Bronchial epithelial cell (primary cell): ENCODE data around the gene LAIR2. TPM values are rescaled to one million over a fixed set of nuclear protein-coding genes. Genes with fewer than 3 reads are reported as not detected.

Source experiments
- DNase-seq: peaks from one replicate; pipeline ENCODE4 v3.0.0-alpha.2; 2010; ENCODE audit warnings: low read depth
- FAIRE-seq: peaks from 2 replicates; lab custom pipeline; 2011; peaks lifted over from hg19 to GRCh38; lab: Jason Lieb, UNC
- H3K27me3 ChIP-seq: 2 replicates; pipeline ENCODE4 v1.5.1; 2011; ENCODE audit warnings: low read length; ENCODE audit not compliant: control insufficient read depth, insufficient read depth
- H3K36me3 ChIP-seq: 2 replicates; pipeline ENCODE4 v1.5.1; 2011; ENCODE audit warnings: low read length; ENCODE audit not compliant: control insufficient read depth, insufficient read depth
- H3K4me3 ChIP-seq: 2 replicates; pipeline ENCODE4 v1.5.1; 2011; ENCODE audit warnings: mild to moderate bottlenecking, low read depth, low read length, control low read depth
- total RNA-seq: library from RNA; depleted of rRNA; stranded (reverse); fragments of >200 nt; gene quantifications from 2 replicates; pipeline ENCODE4 v1.2.1, GENCODE V29; 2014
- TF ChIP-seq, protein P1 (sequence below): IDR thresholded peaks from 2 replicates; pipeline ENCODE4 v1.5.1; 2011; ENCODE audit warnings: mild to moderate bottlenecking, moderate library complexity, low read length, control low read depth, inconsistent platforms; ENCODE audit not compliant: insufficient read depth, severe bottlenecking

LAIR2 gene
- total RNA-seq, 1 donor from 2014 or later: not detected

DNA sequence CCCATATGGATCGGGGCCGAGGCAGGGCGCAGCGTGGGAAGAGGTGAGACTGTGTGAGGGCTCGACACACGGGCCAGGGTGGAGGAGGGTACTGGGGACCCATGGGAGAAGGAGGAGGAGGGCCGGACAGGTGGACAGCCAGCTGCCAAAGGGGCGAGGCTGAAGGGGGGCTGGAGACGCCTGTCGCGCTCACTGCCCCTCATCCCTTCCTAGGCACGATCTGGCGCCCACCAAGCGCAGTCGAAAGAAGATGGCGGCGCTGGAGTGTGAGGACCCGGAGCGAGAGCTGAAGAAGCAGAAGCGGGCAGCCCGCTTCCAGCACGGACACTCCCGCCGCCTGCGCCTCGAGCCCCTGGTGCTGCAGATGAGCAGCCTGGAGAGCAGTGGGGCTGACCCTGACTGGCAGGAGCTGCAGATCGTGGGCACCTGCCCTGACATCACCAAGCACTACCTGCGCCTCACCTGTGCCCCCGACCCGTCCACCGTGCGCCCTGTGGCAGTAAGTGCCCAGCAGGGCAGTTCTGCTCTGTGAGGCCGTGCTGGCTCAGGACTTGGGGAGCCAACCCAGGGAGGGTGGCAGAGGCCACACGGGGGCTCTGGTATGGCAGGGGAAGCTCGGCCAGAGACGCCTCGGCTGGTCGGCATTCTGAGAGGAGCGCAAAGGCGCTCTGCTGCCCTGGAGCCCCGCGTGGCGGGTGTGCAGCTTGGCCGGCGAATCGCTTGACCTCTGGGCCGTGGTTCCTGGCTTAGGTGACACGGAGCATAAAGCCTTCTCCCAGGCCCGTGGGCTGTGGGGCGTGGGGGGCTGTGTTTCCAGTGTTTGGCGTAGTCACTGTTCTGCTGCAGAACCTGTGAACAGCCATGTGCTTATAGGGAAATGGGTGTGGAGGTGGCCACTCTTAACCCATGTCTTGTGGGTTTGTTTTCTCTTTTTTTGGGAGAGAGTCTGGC lies 45.9 kb upstream of the LAIR2 start:
- peaks cover 54% of the 10 kb centered on the region for H3K36me3 ChIP-seq
- no peaks in the 10 kb centered on the region for H3K27me3 ChIP-seq
- no peak for DNase-seq
- FAIRE-seq: no peak
- TF ChIP-seq, protein P1, sequence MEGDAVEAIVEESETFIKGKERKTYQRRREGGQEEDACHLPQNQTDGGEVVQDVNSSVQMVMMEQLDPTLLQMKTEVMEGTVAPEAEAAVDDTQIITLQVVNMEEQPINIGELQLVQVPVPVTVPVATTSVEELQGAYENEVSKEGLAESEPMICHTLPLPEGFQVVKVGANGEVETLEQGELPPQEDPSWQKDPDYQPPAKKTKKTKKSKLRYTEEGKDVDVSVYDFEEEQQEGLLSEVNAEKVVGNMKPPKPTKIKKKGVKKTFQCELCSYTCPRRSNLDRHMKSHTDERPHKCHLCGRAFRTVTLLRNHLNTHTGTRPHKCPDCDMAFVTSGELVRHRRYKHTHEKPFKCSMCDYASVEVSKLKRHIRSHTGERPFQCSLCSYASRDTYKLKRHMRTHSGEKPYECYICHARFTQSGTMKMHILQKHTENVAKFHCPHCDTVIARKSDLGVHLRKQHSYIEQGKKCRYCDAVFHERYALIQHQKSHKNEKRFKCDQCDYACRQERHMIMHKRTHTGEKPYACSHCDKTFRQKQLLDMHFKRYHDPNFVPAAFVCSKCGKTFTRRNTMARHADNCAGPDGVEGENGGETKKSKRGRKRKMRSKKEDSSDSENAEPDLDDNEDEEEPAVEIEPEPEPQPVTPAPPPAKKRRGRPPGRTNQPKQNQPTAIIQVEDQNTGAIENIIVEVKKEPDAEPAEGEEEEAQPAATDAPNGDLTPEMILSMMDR: no peak
- no peak overlapping the region for H3K4me3 ChIP-seq

DNA sequence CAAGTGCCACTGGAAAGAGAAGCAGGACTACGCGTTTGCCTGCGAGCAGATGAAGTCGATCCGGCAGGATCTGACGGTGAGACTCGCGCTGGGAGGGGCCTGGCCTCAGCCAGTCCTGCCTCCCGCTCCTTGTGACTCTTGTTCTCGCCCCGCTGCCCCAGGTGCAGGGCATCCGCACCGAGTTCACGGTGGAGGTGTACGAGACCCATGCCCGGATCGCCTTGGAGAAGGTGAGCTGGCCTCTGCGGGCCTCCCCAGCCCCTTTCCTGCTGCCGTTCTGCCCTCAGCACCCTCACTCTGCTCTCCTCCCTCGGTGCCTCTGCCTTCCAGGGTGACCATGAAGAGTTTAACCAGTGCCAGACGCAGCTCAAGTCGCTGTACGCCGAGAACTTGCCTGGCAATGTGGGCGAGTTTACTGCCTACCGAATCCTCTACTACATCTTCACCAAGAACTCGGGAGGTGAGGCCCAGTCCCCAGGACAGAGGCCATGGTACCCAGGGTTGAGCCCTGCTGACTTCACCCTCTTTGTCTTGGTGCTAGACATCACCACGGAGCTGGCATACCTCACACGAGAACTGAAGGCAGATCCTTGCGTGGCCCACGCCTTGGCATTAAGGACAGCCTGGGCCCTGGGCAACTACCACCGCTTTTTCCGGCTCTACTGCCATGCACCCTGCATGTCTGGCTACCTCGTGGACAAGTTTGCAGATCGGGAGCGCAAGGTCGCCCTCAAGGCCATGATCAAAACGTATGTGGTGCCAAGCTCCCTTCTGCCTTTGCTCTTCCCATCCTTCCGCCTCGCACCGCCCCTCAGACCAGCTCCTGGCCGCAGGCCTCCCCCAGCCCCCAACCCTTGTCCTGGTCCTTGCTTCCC lies 44.6 kb upstream of the LAIR2 start:
- no peak overlapping the region for H3K4me3 ChIP-seq
- TF ChIP-seq, protein P1: no peak
- no peak for FAIRE-seq
- no peak for DNase-seq
- no peaks in the 10 kb centered on the region for H3K27me3 ChIP-seq
- H3K36me3 ChIP-seq: peaks cover 47% of the 10 kb centered on the region

DNA sequence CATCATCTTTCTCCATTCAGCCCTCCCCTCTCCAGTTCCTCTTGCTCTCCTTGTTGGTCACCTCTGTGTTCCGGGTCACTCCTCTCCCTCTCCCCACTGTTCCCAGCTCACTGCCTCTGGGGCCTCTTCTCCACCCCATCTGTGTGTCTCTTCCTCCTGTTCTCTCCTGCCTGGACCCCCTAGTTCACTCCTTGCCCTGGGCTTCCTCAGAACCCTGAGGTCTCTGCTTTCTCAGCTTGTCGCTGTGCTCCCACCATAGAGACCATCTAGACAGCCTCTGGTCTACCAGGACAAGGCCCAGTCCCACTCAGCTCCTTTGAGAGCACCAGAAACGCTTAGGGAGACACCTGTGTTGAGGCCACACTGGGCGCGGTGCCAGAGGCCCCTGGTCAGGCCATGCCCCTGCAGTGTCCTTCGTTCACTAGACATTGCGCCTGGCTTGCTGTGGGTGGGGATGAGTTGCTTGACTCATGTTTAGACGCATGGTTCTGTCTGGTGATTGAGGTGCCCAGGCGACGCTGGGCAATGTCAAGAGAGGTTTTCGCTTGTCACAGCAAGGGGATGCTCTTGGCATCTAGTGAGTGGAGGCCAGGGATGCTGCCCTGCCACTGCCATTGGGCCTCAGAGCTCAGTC lies 43.9 kb upstream of the LAIR2 start:
- FAIRE-seq: no peak
- Histone ChIP-seq H3K4me3 (no peak overlapping the region), H3K36me3 (peaks cover 45% of the 10 kb centered on the region), H3K27me3 (no peaks in the 10 kb centered on the region)
- DNase-seq: no peak
- TF ChIP-seq, protein P1: no peak

DNA sequence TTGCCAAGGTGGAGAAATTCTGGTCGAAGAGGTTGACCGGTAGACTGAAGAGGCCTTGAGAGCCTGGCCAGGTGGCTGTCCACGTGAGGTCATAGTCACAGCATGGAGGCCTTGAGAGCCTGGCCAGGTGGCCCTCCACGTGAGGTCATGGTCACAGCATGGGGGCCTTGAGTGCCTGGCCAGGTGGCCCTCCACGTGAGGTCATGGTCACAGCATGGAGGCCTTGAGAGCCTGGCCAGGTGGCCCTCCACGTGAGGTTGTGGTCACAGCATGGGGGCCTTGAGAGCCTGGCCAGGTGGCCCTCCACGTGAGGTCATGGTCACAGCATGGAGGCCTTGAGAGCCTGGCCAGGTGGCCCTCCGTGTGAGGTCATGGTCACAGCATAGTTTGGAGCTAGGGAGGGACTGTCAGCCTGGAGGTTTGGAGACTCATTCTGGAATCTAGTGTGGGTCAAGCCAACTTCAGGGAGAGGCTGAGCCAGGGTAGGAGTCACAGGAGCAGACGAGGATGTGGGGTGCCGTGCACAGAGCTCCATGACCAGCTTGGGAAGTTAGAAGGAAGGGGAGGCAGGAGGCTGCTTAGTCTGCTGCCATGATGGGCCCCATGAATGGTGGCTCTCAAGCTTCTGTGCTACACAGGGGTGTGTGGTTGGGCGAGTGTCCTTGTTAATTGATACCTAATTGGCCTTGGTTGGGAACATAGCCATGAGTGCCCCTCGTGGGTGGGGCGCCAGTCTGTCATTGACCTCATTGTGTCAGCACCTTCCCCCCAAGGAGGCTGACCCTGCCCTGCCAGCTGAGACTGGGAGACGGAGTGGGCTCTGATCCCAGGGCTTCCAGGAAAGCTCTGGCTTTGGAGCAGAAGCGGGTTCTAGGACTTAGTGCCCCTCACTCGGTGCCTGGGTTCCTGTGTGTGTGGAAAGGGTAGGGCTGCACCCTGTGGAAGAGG lies 43.1 kb upstream of the LAIR2 start:
- peaks cover 39% of the 10 kb centered on the region for H3K36me3 ChIP-seq
- H3K4me3 ChIP-seq: no peak overlapping the region
- FAIRE-seq: peak; percentile 64
- DNase-seq: no peak
- TF ChIP-seq, protein P1: no peak
- H3K27me3 ChIP-seq: no peaks in the 10 kb centered on the region
